Esophagus mucosa (tissue), 1 donor: ENCODE data around the gene SCN4A. TPM values are rescaled to one million over a fixed set of nuclear protein-coding genes. Genes with fewer than 3 reads are reported as not detected.
A peak's percentile ranks its signal among the peaks of the same experiment; 100 is the strongest.

ENCODE experiments used
- ATAC-seq: fragments of 200-7000 bp; cut with Tn5 transposase; one replicate; pipeline ENCODE4 v1.9.1; 2020
- total RNA-seq: library from RNA; stranded (reverse); gene quantifications from one replicate; pipeline ENCODE4 v1.2.4, GENCODE V29; 2023
- donor health status: DM: yes; HTN: yes; CAD: no.

Gene SCN4A
- total RNA-seq, 1 donor from 2014 or later, result 0.12 TPM

- peak; percentile 13 for ATAC-seq
These were observed 18.2 kb downstream of the SCN4A start for GRCh38 chr17:63954402-63955063.

GRCh38 chr17:63950940-63951907 is 21.5 kb downstream of the SCN4A start:
- peak; percentile 61 for ATAC-seq

- ATAC-seq, result no peak
These were observed 23.0 kb downstream of the SCN4A start for GRCh38 chr17:63949576-63950250.

- ATAC-seq, result no peak
These were observed 24.2 kb downstream of the SCN4A start for GRCh38 chr17:63948521-63948920.

GRCh38 chr17:63947711-63948330 is 24.9 kb downstream of the SCN4A start:
- ATAC-seq, result no peak

- peak; percentile 55 for ATAC-seq
These were observed 26.0 kb downstream of the SCN4A start for GRCh38 chr17:63946440-63947363.

GRCh38 chr17:63945784-63946439 is 26.8 kb downstream of the SCN4A start:
- no peak for ATAC-seq

GRCh38 chr17:63944736-63945499 is 27.8 kb downstream of the SCN4A start:
- no peak for ATAC-seq

GRCh38 chr17:63943745-63944144 is 29.0 kb downstream of the SCN4A start:
- no peak for ATAC-seq

- ATAC-seq, result no peak
These were observed 30.3 kb downstream of the SCN4A start for GRCh38 chr17:63942309-63942985.

- ATAC-seq, result no peak
These were observed 31.0 kb downstream of the SCN4A start for GRCh38 chr17:63941751-63942150.

GRCh38 chr17:63941162-63941561 is 31.6 kb downstream of the SCN4A start:
- ATAC-seq, result no peak

- ATAC-seq, result no peak
These were observed 32.1 kb downstream of the SCN4A start for GRCh38 chr17:63940584-63940983.

- no peak for ATAC-seq
These were observed 32.8 kb downstream of the SCN4A start for GRCh38 chr17:63939884-63940283.

GRCh38 chr17:63939401-63939800 is 33.3 kb downstream of the SCN4A start:
- ATAC-seq, result no peak

- no peak for ATAC-seq
These were observed 34.8 kb downstream of the SCN4A start for GRCh38 chr17:63937920-63938319.

GRCh38 chr17:63937319-63937718 is 35.4 kb downstream of the SCN4A start:
- ATAC-seq, result no peak

- ATAC-seq, result no peak
These were observed 38.3 kb downstream of the SCN4A start for GRCh38 chr17:63934183-63935112.
